ENCODE results near the gene SLC48A1. TPM values are rescaled to one million over a fixed set of nuclear protein-coding genes. Genes with fewer than 3 reads are reported as not detected.

Gene SLC48A1
- total and polyA plus RNA-seq, 2 donors (not counting 1 experiment from before 2014, with no cell fraction given) = 9.0 to 18.7 TPM

DNA sequence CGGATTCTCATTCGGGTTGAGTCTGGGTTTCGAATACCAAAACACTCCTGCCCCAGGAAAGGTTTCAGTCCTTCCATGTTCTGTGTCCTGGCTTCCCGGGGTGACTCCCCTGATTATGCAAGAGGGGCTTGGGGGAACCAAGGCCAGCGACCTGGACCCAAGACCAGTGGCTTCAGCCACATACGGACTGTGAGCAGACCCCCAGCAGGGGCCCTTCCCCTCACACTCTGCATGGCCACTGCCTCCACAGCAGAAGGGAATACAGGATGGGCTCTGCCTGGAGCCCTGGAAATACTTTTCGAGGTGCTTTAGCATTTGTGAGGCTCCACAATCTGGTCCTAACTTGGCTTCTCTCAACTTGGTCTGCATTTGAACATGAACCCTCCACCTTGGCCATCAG is 27.5 kb downstream of the SLC48A1 start:
- Histone ChIP-seq H2AFZ (ENCODE audit: low read length) (no peak overlapping the region), H3K9me3 (ENCODE audit: control insufficient read depth, insufficient read depth, low read depth, low read length) (no peaks in the 10 kb centered on the region), H3K36me3 (ENCODE audit: control insufficient read depth, insufficient read depth, low read length) (peaks cover 25% of the 10 kb centered on the region), H3K4me2 (ENCODE audit: extremely low read depth, insufficient read depth, low read length) (no peak overlapping the region), H3K4me1 (ENCODE audit: control insufficient read depth, extremely low read depth, insufficient read depth, low read length) (peaks cover 15% of the 10 kb centered on the region), H3K27me3 (ENCODE audit: control insufficient read depth, insufficient read depth, low read length) (no peaks in the 10 kb centered on the region), H4K20me1 (ENCODE audit: control insufficient read depth, extremely low read depth, insufficient read depth, low read length) (no peaks in the 10 kb centered on the region), H3K27ac (ENCODE audit: insufficient read depth, low read length) (no peak overlapping the region), H3K79me2 (ENCODE audit: control insufficient read depth, insufficient read depth, low read length) (peaks cover 70% of the 10 kb centered on the region), H3K9ac (ENCODE audit: insufficient read depth, low read length) (no peak overlapping the region), H3K4me3 (replicated peaks in 1 of 4; ENCODE audit: control extremely low read depth in 1 of 4, insufficient read depth in 1 of 4, low read depth in 3 of 4, low read length in 4 of 4) (no peak overlapping the region)
- no peak for DNase-seq (ENCODE audit: low read depth in 2 of 2)
- no peak for TF ChIP-seq EZH2 (IDR thresholded peaks at IDR 0.05; ENCODE audit: low read length, missing control alignments)

DNA sequence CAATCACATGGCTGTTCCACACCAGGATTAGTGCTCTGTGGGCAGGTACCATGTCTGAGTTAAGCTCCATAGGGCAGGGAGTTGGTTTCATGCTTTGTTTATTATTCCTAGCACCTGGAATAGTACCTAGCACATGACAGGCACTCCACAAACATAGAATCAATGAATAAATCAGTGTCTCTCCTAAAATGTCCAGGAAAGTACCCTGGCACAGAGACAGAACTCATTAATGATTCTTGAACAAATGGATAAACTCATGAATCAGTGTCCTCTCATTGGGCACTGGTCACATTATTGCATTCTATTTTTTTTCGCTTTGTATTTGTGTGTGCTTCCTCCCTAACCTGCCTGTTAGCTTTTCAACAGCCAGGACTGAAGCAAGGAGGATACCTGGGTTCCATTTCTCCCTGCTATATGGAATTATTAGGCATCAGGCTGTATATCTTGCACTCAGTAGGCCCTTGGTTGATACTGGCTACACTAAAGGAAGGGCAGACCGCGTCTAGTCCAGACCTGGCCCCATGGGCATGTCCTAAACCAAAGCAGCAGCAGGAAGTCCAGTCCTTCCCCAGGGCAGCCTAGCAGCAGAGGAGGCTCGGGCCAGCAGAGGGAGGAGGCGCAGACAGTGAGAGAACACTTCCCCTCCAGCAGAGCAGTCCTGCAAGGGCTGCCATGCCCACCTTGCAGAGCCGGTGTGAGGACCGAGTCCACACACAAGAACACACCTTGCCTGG is 28.3 kb downstream of the SLC48A1 start:
- Histone ChIP-seq H2AFZ (ENCODE audit: low read length) (no peak overlapping the region), H3K4me3 (replicated peaks in 1 of 4; ENCODE audit: control extremely low read depth in 1 of 4, insufficient read depth in 1 of 4, low read depth in 3 of 4, low read length in 4 of 4) (no peak overlapping the region), H3K9me3 (ENCODE audit: control insufficient read depth, insufficient read depth, low read depth, low read length) (no peaks in the 10 kb centered on the region), H4K20me1 (ENCODE audit: control insufficient read depth, extremely low read depth, insufficient read depth, low read length) (no peaks in the 10 kb centered on the region), H3K27ac (ENCODE audit: insufficient read depth, low read length) (no peak overlapping the region), H3K79me2 (ENCODE audit: control insufficient read depth, insufficient read depth, low read length) (peaks cover 78% of the 10 kb centered on the region), H3K4me2 (ENCODE audit: extremely low read depth, insufficient read depth, low read length) (no peak overlapping the region), H3K9ac (ENCODE audit: insufficient read depth, low read length) (no peak overlapping the region), H3K27me3 (ENCODE audit: control insufficient read depth, insufficient read depth, low read length) (no peaks in the 10 kb centered on the region), H3K36me3 (ENCODE audit: control insufficient read depth, insufficient read depth, low read length) (peaks cover 20% of the 10 kb centered on the region), H3K4me1 (ENCODE audit: control insufficient read depth, extremely low read depth, insufficient read depth, low read length) (peaks cover 17% of the 10 kb centered on the region)
- no peak for DNase-seq (ENCODE audit: low read depth in 2 of 2)
- TF ChIP-seq EZH2 (IDR thresholded peaks at IDR 0.05; ENCODE audit: low read length, missing control alignments) = no peak
- TF ChIP-seq, protein P1, sequence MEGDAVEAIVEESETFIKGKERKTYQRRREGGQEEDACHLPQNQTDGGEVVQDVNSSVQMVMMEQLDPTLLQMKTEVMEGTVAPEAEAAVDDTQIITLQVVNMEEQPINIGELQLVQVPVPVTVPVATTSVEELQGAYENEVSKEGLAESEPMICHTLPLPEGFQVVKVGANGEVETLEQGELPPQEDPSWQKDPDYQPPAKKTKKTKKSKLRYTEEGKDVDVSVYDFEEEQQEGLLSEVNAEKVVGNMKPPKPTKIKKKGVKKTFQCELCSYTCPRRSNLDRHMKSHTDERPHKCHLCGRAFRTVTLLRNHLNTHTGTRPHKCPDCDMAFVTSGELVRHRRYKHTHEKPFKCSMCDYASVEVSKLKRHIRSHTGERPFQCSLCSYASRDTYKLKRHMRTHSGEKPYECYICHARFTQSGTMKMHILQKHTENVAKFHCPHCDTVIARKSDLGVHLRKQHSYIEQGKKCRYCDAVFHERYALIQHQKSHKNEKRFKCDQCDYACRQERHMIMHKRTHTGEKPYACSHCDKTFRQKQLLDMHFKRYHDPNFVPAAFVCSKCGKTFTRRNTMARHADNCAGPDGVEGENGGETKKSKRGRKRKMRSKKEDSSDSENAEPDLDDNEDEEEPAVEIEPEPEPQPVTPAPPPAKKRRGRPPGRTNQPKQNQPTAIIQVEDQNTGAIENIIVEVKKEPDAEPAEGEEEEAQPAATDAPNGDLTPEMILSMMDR (conservative IDR thresholded peaks at IDR 0.05 in 1 of 2, IDR thresholded peaks at IDR 0.05 in 1 of 2; ENCODE audit: low read depth in 1 of 2, low read length in 2 of 2) = peak; percentile 12 to 22

DNA sequence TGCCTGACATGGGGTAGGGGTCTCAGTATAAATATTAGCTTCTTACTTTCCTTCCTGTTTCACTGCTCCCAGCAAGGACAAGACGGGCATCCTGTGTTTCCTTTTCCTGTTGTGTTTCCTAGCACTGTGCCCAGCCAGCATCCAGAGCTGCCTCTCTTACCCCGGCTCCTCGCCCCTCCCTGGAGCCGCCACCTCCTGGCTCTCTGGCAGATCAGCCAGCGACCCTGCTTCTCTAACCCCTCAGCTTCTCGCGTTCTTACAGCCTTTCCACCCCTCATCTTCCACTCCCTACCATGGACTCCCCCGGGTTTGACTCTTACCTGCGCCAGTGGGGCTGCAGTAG is 28.8 kb downstream of the SLC48A1 start:
- Histone ChIP-seq H3K4me3 (replicated peaks in 1 of 4; ENCODE audit: control extremely low read depth in 1 of 4, insufficient read depth in 1 of 4, low read depth in 3 of 4, low read length in 4 of 4) (no peak overlapping the region), H3K27ac (ENCODE audit: insufficient read depth, low read length) (no peak overlapping the region), H2AFZ (ENCODE audit: low read length) (no peak overlapping the region), H3K79me2 (ENCODE audit: control insufficient read depth, insufficient read depth, low read length) (peaks cover 83% of the 10 kb centered on the region), H3K36me3 (ENCODE audit: control insufficient read depth, insufficient read depth, low read length) (peaks cover 18% of the 10 kb centered on the region), H3K4me2 (ENCODE audit: extremely low read depth, insufficient read depth, low read length) (no peak overlapping the region), H3K9ac (ENCODE audit: insufficient read depth, low read length) (no peak overlapping the region), H3K9me3 (ENCODE audit: control insufficient read depth, insufficient read depth, low read depth, low read length) (no peaks in the 10 kb centered on the region), H3K27me3 (ENCODE audit: control insufficient read depth, insufficient read depth, low read length) (no peaks in the 10 kb centered on the region), H3K4me1 (ENCODE audit: control insufficient read depth, extremely low read depth, insufficient read depth, low read length) (peaks cover 17% of the 10 kb centered on the region), H4K20me1 (ENCODE audit: control insufficient read depth, extremely low read depth, insufficient read depth, low read length) (no peaks in the 10 kb centered on the region)
- TF ChIP-seq EZH2 (IDR thresholded peaks at IDR 0.05; ENCODE audit: low read length, missing control alignments) = no peak
- TF ChIP-seq, protein P1 (conservative IDR thresholded peaks at IDR 0.05 in 1 of 2, IDR thresholded peaks at IDR 0.05 in 1 of 2; ENCODE audit: low read depth in 1 of 2, low read length in 2 of 2) = no peak
- DNase-seq (ENCODE audit: low read depth in 2 of 2) = no peak
